SK-N-SH (cell line): ENCODE measurements around the gene SF3A1. TPM values are rescaled to one million over a fixed set of nuclear protein-coding genes. Genes with fewer than 3 reads are reported as not detected.

Experiments
- CTCF ChIA-PET: fragments of 300-600, 350-600 bp; formaldehyde crosslinking; extraction: SDS; loops from one replicate; lab custom pipeline; 2021; lab: Yijun Ruan, JAX
- POLR2A ChIA-PET: fragments of 350-600 bp; sonication (Branson Sonifier 250); formaldehyde crosslinking; extraction: SDS; loops from one replicate; lab custom pipeline; 2020; ENCODE audit warnings: antibody characterized with exemption, inconsistent platforms; lab: Yijun Ruan, JAX
- DNase-seq: peaks from one replicate; pipeline ENCODE4 v3.0.0; 2012
- H2AFZ ChIP-seq: fragments of 200-600 bp; sonication (generic); 2 replicates; pipeline ENCODE4 v1.8.1; 2016; ENCODE audit warnings: antibody characterized with exemption, mild to moderate bottlenecking, low read depth
- H3F3A ChIP-seq: fragments of 200-600 bp; sonication (generic); replicated peaks from 2 replicates; pipeline ENCODE3; 2016; ENCODE audit warnings: antibody characterized with exemption, mild to moderate bottlenecking; ENCODE audit not compliant: insufficient read depth
- H3K27ac ChIP-seq, 2 experiments: fragments of 200-500 bp in 1 of 2; fragments of 200-600 bp in 1 of 2; sonication (Bioruptor generic) in 1 of 2; sonication (generic), shearing (Covaris generic) in 1 of 2; 2 replicates each; pipeline versions ENCODE4 v1.5.1 to v1.6.1; 2014 to 2016; ENCODE audit warnings: low read depth in 2 of 2, inconsistent platforms in 1 of 2, low read length in 1 of 2, mild to moderate bottlenecking in 1 of 2, mixed read lengths in 1 of 2
- H3K27me3 ChIP-seq: fragments of 200-600 bp; sonication (generic), shearing (Covaris generic); 2 replicates; pipeline ENCODE4 v1.6.1; 2016; ENCODE audit warnings: mixed run types; ENCODE audit not compliant: insufficient read depth
- H3K36me3 ChIP-seq, 2 experiments: fragments of 200-500 bp in 1 of 2; fragments of 200-600 bp in 1 of 2; sonication (Bioruptor generic) in 1 of 2; sonication (generic) in 1 of 2; replicated peaks in 1 of 2; 2 replicates each; pipeline versions ENCODE3 to v1.5.1; 2014 to 2016; ENCODE audit warnings: low read length in 1 of 2, mild to moderate bottlenecking in 1 of 2; ENCODE audit not compliant: insufficient read depth in 2 of 2, control insufficient read depth in 1 of 2
- H3K4me1 ChIP-seq, 2 experiments: fragments of 200-500 bp in 1 of 2; fragments of 200-600 bp in 1 of 2; sonication (Bioruptor generic) in 1 of 2; sonication (generic), shearing (Covaris generic) in 1 of 2; 2 replicates each; pipeline versions ENCODE4 v1.5.1 to v1.6.1; 2014 to 2016; ENCODE audit warnings: low read depth in 1 of 2, low read length in 1 of 2, mixed run types in 1 of 2; ENCODE audit not compliant: insufficient read depth in 2 of 2, control insufficient read depth in 1 of 2
- H3K4me2 ChIP-seq: fragments of 200-600 bp; sonication (generic), shearing (Covaris generic); 2 replicates; pipeline ENCODE4 v1.6.1; 2017; ENCODE audit warnings: mixed run types
- H3K4me3 ChIP-seq, 2 experiments: fragments of 200-500 bp in 1 of 2; fragments of 200-600 bp in 1 of 2; sonication (Bioruptor generic) in 1 of 2; sonication (generic), shearing (Covaris generic) in 1 of 2; 2 replicates each; pipeline versions ENCODE4 v1.5.1 to v1.8.1; 2014 to 2016; ENCODE audit warnings: low read depth in 2 of 2, inconsistent platforms in 1 of 2, low read length in 1 of 2, mild to moderate bottlenecking in 1 of 2, mixed read lengths in 1 of 2, moderate library complexity in 1 of 2
- H3K79me2 ChIP-seq: fragments of 200-600 bp; sonication (generic); 2 replicates; pipeline ENCODE4 v1.8.1; 2017; ENCODE audit warnings: mild to moderate bottlenecking; ENCODE audit not compliant: insufficient read depth
- H3K9ac ChIP-seq: fragments of 200-600 bp; sonication (generic); 2 replicates; pipeline ENCODE4 v1.6.1; 2017; ENCODE audit warnings: mixed run types
- H3K9me2 ChIP-seq: fragments of 200-600 bp; sonication (generic); 2 replicates; pipeline ENCODE4 v1.6.1; 2017; ENCODE audit warnings: mixed run types
- H3K9me3 ChIP-seq: fragments of 200-600 bp; sonication (generic); 2 replicates; pipeline ENCODE4 v1.6.1; 2017; ENCODE audit warnings: mixed run types, mild to moderate bottlenecking, moderate library complexity
- H4K20me1 ChIP-seq: fragments of 200-600 bp; sonication (generic); 2 replicates; pipeline ENCODE4 v1.6.1; 2017; ENCODE audit warnings: mild to moderate bottlenecking, mixed run types; ENCODE audit not compliant: insufficient read depth
- CHD2 ChIP-seq: fragments of 150-350 bp; IDR thresholded peaks from 2 replicates; pipeline ENCODE4 v1.6.1; 2018; ENCODE audit warnings: low read length; ENCODE audit not compliant: partially characterized antibody
- EP300 ChIP-seq, 2 experiments: IDR thresholded peaks; 2 replicates each; pipeline versions ENCODE4 v1.4.0 to v1.6.1; 2012; ENCODE audit warnings: borderline replicate concordance in 1 of 2, low read depth in 1 of 2, low read length in 1 of 2
- GABPA ChIP-seq: IDR thresholded peaks from 2 replicates; pipeline ENCODE4 v1.4.0; 2012; ENCODE audit warnings: low read depth, mild to moderate bottlenecking
- MAX ChIP-seq: IDR thresholded peaks from 2 replicates; pipeline ENCODE4 v1.4.0; 2012; ENCODE audit warnings: low read depth
- MEF2A ChIP-seq: IDR thresholded peaks from 2 replicates; pipeline ENCODE4 v1.4.0; 2012; ENCODE audit warnings: low read depth, borderline replicate concordance
- MXI1 ChIP-seq: IDR thresholded peaks from 2 replicates; pipeline ENCODE4 v1.6.1; 2012; ENCODE audit warnings: mild to moderate bottlenecking, low read depth, low read length, improper control_type of control experiment
- NFIC ChIP-seq: IDR thresholded peaks from 2 replicates; pipeline ENCODE4 v1.4.0; 2012; ENCODE audit warnings: borderline replicate concordance
- NRF1 ChIP-seq: IDR thresholded peaks from 2 replicates; pipeline ENCODE4 v1.6.1; 2012; ENCODE audit warnings: low read depth, mild to moderate bottlenecking, low read length
- REST ChIP-seq: IDR thresholded peaks from 2 replicates; pipeline ENCODE4 v1.6.1; 2012; ENCODE audit warnings: mild to moderate bottlenecking, low read depth, low read length, moderate library complexity
- RFX5 ChIP-seq: IDR thresholded peaks from 2 replicates; pipeline ENCODE4 v1.6.1; 2012; ENCODE audit warnings: mild to moderate bottlenecking, improper control_type of control experiment, low read length
- RXRA ChIP-seq: IDR thresholded peaks from 2 replicates; pipeline ENCODE4 v1.4.0; 2012; ENCODE audit warnings: low read depth, mild to moderate bottlenecking, borderline replicate concordance
- SIN3A ChIP-seq: IDR thresholded peaks from 2 replicates; pipeline ENCODE4 v1.6.1; 2012; ENCODE audit warnings: low read depth, mild to moderate bottlenecking, low read length, moderate library complexity, borderline replicate concordance
- SMC3 ChIP-seq: IDR thresholded peaks from 2 replicates; pipeline ENCODE4 v1.6.1; 2012; ENCODE audit warnings: low read depth, low read length, improper control_type of control experiment
- TCF12 ChIP-seq: IDR thresholded peaks from 2 replicates; pipeline ENCODE4 v1.4.0; 2012
- ZBTB33 ChIP-seq: IDR thresholded peaks from 2 replicates; pipeline ENCODE4 v1.4.0; 2012; ENCODE audit warnings: low read depth, borderline replicate concordance
- WGBS: methylation state at CpG from one replicate; pipeline ENCODE4 v1.1.6; 2017; ENCODE audit warnings: low lambda C conversion rate; 5-methylcytosine and 5-hydroxymethylcytosine counted together
- polyA plus RNA-seq, 3 experiments: library from polyadenylated mRNA; depleted of rRNA; stranded (reverse); fragments of >200 nt; gene quantifications; 2 replicates each; pipeline ENCODE4 v1.2.3, GENCODE V29; 2012
- TF ChIP-seq, protein P1 (sequence below): IDR thresholded peaks from 2 replicates; pipeline ENCODE4; 2012
- TF ChIP-seq, protein P2 (sequence below): fragments of 150-350 bp; IDR thresholded peaks from 2 replicates; pipeline ENCODE4 v1.6.1; 2017; ENCODE audit warnings: antibody characterized with exemption, low read length, low read depth, borderline replicate concordance
- TF ChIP-seq, protein P3 (sequence below): fragments of 200-600 bp; sonication (generic); IDR thresholded peaks from 2 replicates; pipeline ENCODE4 v1.6.1; 2017; ENCODE audit warnings: antibody characterized with exemption, mild to moderate bottlenecking, moderate library complexity

The SF3A1 gene
- polyA plus RNA-seq, 1 of the 3 experiments (the other 2 are of a cell fraction), result 75.2 TPM

DNA sequence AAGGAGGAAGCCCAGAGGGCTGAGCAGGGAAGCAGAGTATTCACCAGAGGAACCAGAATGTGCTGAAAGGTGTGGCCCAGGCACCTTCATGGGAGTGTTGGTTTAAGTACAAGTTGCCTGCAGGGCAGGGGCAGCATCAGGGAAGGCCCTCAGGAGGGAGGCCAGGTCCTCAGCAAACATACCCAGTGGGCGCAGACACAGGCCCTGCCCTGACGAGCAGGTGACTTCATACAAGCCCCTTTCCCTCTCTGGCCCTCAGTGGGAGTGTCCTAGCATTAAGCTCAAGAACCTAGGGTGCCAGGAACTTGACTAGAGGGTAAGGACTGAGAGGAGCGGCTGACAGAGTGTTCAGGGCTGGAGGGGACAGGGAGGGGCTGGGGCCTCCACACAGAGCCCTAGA is 59.9 kb downstream of the SF3A1 start:
- DNase-seq, result no peak
- Histone ChIP-seq H3K9me3 (no peaks in the 10 kb centered on the region), H3K9ac (no peak overlapping the region), H3K4me3 (no peak overlapping the region), H3K4me2 (no peak overlapping the region), H3F3A (no peaks in the 10 kb centered on the region), H4K20me1 (0 out of 2 replicates have a peak, but pooled peaks cover 6% of the 10 kb centered on the region), H3K36me3 (peaks cover 0 to 54% of the 10 kb centered on the region in 2 experiments), H3K27me3 (no peaks in the 10 kb centered on the region), H3K4me1 (no peaks in the 10 kb centered on the region), H3K9me2 (no peaks in the 10 kb centered on the region)
- 100% methylated on average over 3 of the region's 3 CpGs for WGBS
- POLR2A ChIA-PET, result no interaction called here
- TF ChIP-seq SIN3A, result no peak
- TF ChIP-seq NRF1, result no peak
- TF ChIP-seq, protein P1, sequence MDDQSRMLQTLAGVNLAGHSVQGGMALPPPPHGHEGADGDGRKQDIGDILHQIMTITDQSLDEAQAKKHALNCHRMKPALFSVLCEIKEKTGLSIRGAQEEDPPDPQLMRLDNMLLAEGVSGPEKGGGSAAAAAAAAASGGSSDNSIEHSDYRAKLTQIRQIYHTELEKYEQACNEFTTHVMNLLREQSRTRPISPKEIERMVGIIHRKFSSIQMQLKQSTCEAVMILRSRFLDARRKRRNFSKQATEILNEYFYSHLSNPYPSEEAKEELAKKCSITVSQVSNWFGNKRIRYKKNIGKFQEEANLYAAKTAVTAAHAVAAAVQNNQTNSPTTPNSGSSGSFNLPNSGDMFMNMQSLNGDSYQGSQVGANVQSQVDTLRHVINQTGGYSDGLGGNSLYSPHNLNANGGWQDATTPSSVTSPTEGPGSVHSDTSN, result no peak
- TF ChIP-seq NFIC, result no peak
- no peak for TF ChIP-seq RXRA
- TF ChIP-seq, all 33 proteins: peak for 0
- CTCF ChIA-PET, result interaction anchor here (1.4 kb wide), 1 partner anchor 9 kb away, joined by 5 read pairs; no protein-coding TSS in a partner anchor
- no peaks in the 10 kb centered on the region for H3K79me2 ChIP-seq
- no peak overlapping the region for H2AFZ ChIP-seq
- no peak overlapping the region for H3K27ac ChIP-seq

GRCh38 chr22:30296324-30296723 is 60.4 kb downstream of the SF3A1 start:
- Histone ChIP-seq H3K9ac (no peak overlapping the region), H3K79me2 (no peaks in the 10 kb centered on the region), H3K4me3 (no peak overlapping the region), H3K9me3 (no peaks in the 10 kb centered on the region), H2AFZ (no peak overlapping the region), H4K20me1 (0 out of 2 replicates have a peak, but pooled peaks cover 3% of the 10 kb centered on the region), H3K9me2 (no peaks in the 10 kb centered on the region), H3F3A (no peaks in the 10 kb centered on the region), H3K4me2 (no peak overlapping the region), H3K36me3 (peaks cover 0 to 57% of the 10 kb centered on the region in 2 experiments), H3K27ac (no peak overlapping the region), H3K27me3 (no peaks in the 10 kb centered on the region), H3K4me1 (peaks cover under 1 to 3% of the 10 kb centered on the region in 2 experiments; a peak in 1 of 4 replicates)
- DNase-seq, result no peak
- ChIA-PET CTCF (interaction anchor here (1.2 kb wide), 1 partner anchor 10 kb away, joined by 4 read pairs; no protein-coding TSS in a partner anchor), POLR2A (no interaction called here)
- WGBS, result 100% methylated on average over 3 of the region's 4 CpGs
- TF ChIP-seq EP300 (IDR thresholded peaks at IDR 0.05; ENCODE audit: borderline replicate concordance in 1 of 2, low read depth in 1 of 2, low read length in 1 of 2) (no peak), NFIC (no peak), GABPA (no peak), RFX5 (no peak), TCF12 (no peak), SMC3 (no peak), REST (no peak), MEF2A (no peak), MAX (no peak), MXI1 (no peak), CHD2 (no peak), ZBTB33 (no peak)
- TF ChIP-seq, protein P2, sequence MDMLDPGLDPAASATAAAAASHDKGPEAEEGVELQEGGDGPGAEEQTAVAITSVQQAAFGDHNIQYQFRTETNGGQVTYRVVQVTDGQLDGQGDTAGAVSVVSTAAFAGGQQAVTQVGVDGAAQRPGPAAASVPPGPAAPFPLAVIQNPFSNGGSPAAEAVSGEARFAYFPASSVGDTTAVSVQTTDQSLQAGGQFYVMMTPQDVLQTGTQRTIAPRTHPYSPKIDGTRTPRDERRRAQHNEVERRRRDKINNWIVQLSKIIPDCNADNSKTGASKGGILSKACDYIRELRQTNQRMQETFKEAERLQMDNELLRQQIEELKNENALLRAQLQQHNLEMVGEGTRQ, result no peak
- TF ChIP-seq, protein P3, sequence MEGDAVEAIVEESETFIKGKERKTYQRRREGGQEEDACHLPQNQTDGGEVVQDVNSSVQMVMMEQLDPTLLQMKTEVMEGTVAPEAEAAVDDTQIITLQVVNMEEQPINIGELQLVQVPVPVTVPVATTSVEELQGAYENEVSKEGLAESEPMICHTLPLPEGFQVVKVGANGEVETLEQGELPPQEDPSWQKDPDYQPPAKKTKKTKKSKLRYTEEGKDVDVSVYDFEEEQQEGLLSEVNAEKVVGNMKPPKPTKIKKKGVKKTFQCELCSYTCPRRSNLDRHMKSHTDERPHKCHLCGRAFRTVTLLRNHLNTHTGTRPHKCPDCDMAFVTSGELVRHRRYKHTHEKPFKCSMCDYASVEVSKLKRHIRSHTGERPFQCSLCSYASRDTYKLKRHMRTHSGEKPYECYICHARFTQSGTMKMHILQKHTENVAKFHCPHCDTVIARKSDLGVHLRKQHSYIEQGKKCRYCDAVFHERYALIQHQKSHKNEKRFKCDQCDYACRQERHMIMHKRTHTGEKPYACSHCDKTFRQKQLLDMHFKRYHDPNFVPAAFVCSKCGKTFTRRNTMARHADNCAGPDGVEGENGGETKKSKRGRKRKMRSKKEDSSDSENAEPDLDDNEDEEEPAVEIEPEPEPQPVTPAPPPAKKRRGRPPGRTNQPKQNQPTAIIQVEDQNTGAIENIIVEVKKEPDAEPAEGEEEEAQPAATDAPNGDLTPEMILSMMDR, result no peak
